GM12801 (cell line): ENCODE results near the gene SPNS3.

ENCODE experiments used
- TF ChIP-seq, protein P1 (sequence below): IDR thresholded peaks from one replicate; pipeline ENCODE4 v1.5.1; 2011; ENCODE audit warnings: control low read depth; ENCODE audit not compliant: insufficient read length; ENCODE audit errors: extremely low read depth

The SPNS3 gene

DNA sequence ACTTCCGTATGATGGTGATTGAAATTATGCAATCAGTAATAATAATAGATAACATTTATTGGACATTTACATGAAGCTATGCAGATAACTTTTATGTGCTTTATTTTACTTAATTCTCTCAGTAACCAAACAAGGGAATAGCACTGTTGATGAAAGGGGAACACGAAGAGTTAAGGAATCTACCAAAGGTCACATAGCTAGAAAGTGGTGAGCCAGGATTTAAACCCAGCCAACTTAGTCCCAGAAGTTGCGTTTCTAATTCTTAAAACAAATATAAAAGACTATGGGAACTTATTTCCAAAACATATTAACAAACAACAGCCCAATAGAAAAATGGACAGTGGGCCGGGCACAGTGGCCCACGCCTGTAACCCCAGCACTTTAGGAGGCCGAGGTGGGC, 9.7 kb downstream of the SPNS3 start:
- TF ChIP-seq, protein P1, sequence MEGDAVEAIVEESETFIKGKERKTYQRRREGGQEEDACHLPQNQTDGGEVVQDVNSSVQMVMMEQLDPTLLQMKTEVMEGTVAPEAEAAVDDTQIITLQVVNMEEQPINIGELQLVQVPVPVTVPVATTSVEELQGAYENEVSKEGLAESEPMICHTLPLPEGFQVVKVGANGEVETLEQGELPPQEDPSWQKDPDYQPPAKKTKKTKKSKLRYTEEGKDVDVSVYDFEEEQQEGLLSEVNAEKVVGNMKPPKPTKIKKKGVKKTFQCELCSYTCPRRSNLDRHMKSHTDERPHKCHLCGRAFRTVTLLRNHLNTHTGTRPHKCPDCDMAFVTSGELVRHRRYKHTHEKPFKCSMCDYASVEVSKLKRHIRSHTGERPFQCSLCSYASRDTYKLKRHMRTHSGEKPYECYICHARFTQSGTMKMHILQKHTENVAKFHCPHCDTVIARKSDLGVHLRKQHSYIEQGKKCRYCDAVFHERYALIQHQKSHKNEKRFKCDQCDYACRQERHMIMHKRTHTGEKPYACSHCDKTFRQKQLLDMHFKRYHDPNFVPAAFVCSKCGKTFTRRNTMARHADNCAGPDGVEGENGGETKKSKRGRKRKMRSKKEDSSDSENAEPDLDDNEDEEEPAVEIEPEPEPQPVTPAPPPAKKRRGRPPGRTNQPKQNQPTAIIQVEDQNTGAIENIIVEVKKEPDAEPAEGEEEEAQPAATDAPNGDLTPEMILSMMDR, result no peak

GRCh38 chr17:4444782-4445473, 11.2 kb downstream of the SPNS3 start:
- TF ChIP-seq, protein P1, result no peak

- TF ChIP-seq, protein P1, result no peak
Observed at GRCh38 chr17:4445731-4446130, 12.0 kb downstream of the SPNS3 start.

- TF ChIP-seq, protein P1, result no peak
Observed at GRCh38 chr17:4446326-4447071, 12.8 kb downstream of the SPNS3 start.

DNA sequence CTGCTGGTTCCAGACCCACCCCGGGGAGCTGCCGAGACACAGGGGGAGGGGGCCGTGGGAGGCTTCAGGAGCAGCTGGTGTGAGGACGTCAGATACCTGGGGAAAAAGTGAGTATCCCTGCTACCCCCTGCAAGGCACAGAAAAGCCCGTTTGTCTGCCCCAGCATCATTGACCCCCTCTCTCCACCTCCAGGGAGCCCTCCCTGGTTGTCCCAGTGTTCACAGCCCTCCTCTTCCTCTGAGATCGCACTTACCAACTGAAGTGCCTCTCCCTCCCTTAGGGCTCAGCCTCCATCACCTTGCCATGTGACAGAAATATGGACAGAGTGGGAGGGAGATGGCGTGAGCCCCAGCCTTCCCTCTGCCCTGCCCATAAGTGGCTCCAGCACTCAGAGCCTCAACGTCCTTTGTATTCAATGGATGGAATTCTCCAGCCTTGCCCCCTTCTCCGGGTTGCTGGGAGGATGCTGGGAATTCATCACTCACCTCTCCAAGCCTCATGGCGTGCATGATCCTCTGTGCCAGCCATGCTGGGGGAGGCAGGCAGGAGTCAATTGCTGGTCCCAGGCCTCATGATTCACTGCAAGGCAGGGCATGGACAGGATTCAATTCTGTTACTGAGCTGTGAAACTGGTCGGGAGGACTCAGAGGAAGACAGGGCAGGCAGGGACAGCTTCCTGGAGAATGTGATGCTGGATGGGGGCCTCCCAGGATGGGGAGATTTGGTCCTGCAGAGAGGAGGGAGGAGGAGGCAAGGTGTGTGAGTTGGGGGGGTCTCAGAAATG, 14.6 kb downstream of the SPNS3 start:
- TF ChIP-seq, protein P1, result no peak

DNA sequence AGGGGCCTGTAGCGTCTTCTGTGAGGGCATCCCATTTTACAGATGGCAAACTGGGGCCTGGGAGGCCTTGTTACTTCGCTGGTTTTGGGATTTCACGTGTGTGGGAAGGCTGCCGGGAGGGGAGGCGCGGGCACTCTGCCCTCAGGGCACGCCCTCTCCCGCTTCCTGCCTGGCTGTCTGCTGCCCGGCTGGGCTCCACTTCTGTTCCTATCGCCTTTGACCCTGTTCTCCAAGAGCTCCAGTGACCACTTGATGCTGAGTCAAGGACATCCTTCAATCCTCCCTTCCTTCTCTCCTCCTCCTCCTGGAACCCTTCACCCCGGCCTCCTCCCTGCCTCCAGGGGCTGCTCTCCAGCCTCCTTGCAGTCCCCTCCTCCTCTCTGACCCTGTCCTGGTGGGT, 16.0 kb downstream of the SPNS3 start:
- TF ChIP-seq, protein P1, result no peak

- TF ChIP-seq, protein P1, result no peak
Observed at GRCh38 chr17:4450710-4451316, 17.1 kb downstream of the SPNS3 start.
